SK-MEL-5 (cell line): ENCODE data around the gene ACOT12. TPM values are rescaled to one million over a fixed set of nuclear protein-coding genes. Genes with fewer than 3 reads are reported as not detected.
"Not testable (repeated sequence)": the region's sequence is repeated elsewhere in the genome, so short reads cannot be mapped to it uniquely, and the experiment has no call there.

Experiments used
- DNase-seq: peaks from one replicate; pipeline ENCODE4 v3.0.0-alpha.2; 2016; ENCODE audit warnings: low read depth, low spot score
- in situ Hi-C: cut with HindIII; loops from 2 replicates; pipeline ENCODE4 v1.10.0; 2016; ENCODE audit warnings: low sequenced_read_pairs, high pct_unique_total_duplicates, low pct_unique_long_range_greater_than_20kb
- total RNA-seq: library from RNA; depleted of rRNA; stranded (reverse); fragments of >200 nt; shearing (Covaris generic); gene quantifications from 2 replicates; pipeline ENCODE4 v1.2.3, GENCODE V29; 2014

ACOT12 gene
- total RNA-seq, 1 experiment from 2014 or later, result 5.7 TPM

DNA sequence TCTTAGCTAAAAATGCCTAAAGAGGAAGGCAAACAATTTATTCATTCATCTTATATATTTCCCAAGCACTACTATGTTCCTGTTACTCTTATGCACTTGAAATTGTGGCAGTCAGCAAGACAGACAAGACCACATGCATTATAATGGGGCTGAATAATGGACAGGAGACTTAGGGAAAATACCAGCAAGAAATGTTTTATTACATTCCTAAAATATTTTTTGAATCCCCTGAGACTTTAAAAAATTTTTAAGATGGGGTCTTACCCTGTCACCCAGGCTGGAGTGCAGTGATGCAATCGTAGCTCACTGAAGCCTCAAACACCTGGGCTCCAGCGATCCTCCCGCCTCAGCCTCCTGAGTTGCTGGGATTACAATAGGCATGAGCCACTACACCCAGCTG is 79.4 kb downstream of the ACOT12 start:
- DNase-seq, result no peak
- in situ Hi-C loops, result no loop called here

DNA sequence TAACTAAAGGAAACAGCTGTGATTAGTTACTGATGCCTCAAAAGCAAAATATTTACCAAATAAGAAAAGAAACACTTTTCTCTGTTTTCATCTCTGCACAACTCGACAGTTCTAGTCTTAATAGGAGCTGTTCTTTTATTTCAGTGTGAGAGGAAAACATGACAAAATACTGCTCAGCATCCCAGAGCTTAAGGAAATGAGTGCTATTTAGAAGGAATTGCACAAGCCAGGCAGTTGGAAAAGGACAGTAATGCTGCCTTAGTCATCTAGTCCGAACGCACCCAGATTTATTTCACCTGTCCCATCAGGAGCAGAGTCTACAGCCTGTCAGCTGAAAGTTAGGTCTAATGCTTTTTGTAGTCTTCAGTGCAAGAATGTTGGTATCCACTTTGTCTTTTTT is 80.2 kb downstream of the ACOT12 start:
- in situ Hi-C loops, result no loop called here
- DNase-seq, result no peak

DNA sequence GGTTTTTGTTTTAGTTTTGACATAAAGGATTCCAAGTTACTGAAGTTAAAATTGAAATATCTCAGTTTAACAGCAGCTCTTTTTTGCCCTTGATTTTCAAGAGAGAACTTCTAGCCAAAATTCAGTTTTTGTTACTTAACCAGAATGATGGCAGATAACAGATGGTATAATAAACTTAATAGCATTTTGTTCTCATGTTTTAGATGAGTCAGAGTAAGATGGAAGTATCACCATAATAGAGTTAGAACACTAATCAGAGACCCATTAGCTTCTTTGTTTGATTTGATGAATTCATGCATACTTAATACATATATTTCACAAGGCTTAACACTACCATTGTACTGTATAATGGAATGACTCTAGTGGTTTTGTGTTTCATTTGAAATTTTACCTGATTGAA is 80.7 kb downstream of the ACOT12 start:
- in situ Hi-C loops, result no loop called here
- DNase-seq, result no peak

DNA sequence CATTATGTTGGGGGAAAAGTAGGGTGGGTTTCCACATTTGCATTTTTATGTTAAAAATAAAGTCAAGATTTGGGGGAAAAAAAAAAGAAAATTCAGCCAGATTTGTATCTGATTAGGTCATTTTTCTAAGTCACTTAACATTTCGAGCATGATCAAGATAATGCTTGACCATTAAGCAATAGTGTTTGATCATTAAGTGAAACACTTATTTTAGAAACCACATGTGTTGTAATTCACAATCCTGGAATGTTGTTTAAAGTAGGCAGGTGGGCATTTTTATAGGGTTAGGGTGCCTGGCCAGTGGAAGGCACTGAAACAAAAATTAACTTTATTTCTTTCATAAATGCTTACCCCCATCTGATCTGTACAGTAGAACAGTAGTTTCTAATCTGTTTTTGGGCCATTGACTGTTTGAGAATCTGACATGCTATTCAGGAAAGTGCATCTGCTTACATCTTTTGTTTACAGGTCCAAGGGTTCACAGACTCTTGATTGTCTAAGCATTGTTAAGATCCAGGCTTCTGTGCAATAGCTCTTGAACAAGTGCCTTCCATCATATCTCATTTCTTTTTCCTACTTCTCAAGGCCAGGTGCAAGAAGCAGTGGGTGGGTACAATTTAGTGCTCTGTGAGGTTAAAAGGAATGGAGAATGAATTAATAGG is 83.4 kb downstream of the ACOT12 start:
- in situ Hi-C loops, result no loop called here
- DNase-seq, result no peak

GRCh38 chr5:81308836-81309235 is 85.1 kb downstream of the ACOT12 start:
- DNase-seq, result no peak
- in situ Hi-C loops, result no loop called here

DNA sequence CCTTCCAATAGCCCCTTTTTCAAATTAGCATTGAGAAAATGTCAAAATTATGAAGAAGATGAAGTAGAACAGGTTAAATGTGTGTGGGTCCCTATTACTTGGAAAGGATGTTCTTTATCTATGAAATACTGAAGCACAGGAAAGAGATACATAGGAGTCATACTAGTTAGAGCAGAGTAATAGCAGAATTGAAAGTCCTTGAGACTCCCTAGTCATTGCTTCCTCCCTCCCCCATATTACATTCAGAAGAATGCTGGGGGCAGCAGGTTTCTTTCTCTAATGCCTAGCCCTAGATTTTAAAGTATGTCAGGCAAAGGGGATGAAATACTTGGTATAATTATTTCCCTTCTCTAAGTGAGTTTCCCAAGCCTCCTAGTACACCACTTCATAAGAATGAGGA is 88.1 kb downstream of the ACOT12 start:
- DNase-seq, result no peak
- in situ Hi-C loops, result no loop called here

DNA sequence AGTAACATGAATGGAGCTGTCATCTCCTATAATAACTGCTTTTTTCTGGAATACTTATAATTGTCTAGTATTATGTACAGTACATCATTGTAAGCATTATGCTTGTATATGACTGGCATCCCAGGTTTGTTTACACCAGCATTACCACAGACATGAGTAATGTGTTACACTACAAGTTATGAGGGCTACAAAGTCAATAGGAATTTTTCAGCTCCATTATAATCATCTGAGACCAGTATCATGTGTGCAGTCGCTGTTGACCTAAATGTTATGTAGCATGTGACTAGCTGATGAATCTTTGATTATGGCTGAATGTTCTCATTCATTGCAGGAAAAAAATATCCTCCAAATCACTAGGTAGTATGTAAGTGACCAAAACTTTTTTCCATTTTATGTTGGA is 90.4 kb downstream of the ACOT12 start:
- DNase-seq, result peak; percentile 91

GRCh38 chr5:81302596-81302995 is 91.3 kb downstream of the ACOT12 start:
- peak; percentile 26 for DNase-seq
- in situ Hi-C loops, result no loop called here

More for the DNA sequence above, 90.4 kb downstream of the ACOT12 start:
- in situ Hi-C loops, result no loop called here

GRCh38 chr5:81301271-81302015 is 92.5 kb downstream of the ACOT12 start, which contains the start of gene ZCCHC9:
TSS of gene ZCCHC9 (plus strand) at chr5:81301587. CDS start at chr5:81304758, 3,171 bp downstream.
- DNase-seq, result peak; percentile 97
- in situ Hi-C loops, result no loop called here

DNA sequence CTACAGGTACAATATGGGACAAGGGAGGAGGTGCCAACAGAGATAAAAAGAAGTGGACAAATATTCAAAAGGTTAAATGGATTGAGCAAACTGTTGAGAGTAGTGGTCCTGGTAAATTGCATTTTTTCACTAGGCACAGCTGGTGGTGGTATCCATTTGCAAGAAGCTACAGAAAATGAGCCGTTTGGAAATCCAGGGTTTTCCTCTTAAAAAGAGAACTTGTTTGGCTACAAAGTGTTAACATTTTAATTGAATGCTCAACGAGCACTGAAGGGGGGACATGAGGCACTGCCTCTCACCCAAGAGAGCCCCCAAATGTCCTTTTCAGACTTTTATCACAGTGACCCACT is 93.0 kb downstream of the ACOT12 start:
- in situ Hi-C loops, result no loop called here
- DNase-seq, result no peak

DNA sequence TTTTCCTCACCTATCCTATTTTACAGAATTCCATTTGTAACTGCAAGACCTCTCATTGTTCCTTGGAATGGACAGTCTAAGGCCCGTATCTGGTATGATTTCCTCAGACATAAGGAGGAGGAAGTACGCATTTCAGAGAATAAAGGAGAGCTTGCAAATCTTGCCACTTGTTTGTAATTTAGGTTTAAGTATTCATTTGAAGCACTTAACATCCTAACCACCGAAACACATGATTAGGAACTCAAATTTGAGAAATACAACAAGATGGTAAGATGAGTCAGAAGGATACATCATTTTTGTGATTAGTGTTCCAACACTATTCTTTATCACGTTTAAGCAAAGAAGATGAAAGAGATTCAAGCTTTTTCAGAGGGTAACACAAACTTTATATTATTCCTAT is 96.4 kb downstream of the ACOT12 start:
- in situ Hi-C loops, result no loop called here
- DNase-seq, result peak; percentile 45

GRCh38 chr5:81294021-81294420 is 99.9 kb downstream of the ACOT12 start:
- DNase-seq, in situ Hi-C loops: not testable (repeated sequence)

DNA sequence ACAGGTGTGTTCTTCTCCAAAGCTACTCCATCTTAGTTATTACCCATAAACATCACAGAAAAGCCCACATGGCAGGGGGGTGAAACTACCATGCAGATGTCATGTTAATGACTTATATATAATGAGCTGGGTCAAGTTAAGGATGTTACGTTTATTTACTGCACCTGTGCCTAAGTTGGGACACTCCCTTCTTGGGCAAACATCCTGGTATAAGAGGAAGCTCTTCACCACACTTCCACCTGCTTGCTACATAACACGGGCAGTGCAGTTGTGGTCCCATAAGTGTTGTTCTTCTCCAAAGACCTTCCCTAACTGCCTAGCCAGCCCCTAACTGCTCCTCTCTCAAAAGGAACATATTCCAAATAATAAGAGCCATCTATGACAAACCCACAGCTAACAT is 101.8 kb downstream of the ACOT12 start:
- DNase-seq, result no peak
- in situ Hi-C loops, result no loop called here

- in situ Hi-C loops, result no loop called here
Measured at GRCh38 chr5:81290146-81290545, 103.8 kb downstream of the ACOT12 start.

DNA sequence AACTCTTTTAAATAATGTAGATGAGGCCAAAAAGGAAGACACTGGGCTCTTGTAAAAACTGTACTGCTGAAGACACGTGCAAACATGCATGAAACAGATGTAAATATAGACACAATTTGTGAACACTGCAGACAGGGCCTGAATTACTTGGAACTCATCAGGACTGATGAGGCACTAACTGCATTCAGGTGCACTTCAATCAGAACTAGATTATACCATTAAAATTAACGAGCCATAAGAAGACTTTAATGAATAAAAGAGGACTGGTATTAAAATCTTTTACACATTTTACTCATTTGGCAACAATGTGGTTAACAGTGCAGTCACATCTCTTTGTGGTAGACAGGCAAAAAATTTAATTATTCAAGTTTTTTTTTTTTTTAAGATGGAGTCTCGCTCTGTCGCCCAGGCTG is 105.9 kb downstream of the ACOT12 start:
- in situ Hi-C loops, result no loop called here
- DNase-seq, result no peak

More at GRCh38 chr5:81290146-81290545, 103.8 kb downstream of the ACOT12 start:
- DNase-seq, result no peak

DNA sequence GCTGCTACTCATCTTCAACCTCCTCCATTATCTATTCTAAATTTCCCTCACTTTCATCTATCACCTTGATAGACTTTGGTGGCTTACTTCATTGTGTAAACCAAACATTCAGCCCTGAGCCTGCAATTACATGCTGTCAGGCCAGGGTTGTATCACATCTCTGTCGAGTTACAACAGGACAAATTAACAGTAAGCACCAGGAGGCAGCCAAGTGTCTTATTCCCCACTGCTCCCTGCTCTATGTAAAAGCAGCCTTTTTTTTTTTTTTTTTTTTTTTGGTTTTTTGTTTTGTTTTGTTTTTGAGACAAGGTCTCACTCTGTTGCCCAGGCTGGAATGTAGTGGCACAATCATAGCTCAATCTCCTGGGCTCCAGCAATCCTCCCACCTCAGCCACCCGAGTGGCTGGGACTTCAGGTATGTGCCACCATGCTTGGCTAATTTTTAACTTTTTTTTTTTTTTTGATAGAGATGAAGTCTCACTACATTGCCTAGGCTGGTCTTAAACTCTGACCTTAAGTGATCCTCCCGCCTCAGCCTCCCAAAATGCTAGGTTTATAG is 107.8 kb downstream of the ACOT12 start:
- peak; percentile 26 for DNase-seq
- in situ Hi-C loops, result no loop called here

GRCh38 chr5:81283976-81284375 is 110.0 kb downstream of the ACOT12 start:
- DNase-seq, result no peak
- in situ Hi-C loops, result no loop called here
